Uterine smooth muscle cell (primary cell): ENCODE data around the gene NHSL1. TPM values are rescaled to one million over a fixed set of nuclear protein-coding genes. Genes with fewer than 3 reads are reported as not detected.

Experiments used
- total RNA-seq: library from RNA; depleted of rRNA; stranded (reverse); fragments of >200 nt; gene quantifications from 2 replicates; pipeline ENCODE4 v1.2.3, GENCODE V29; 2014

NHSL1 gene
- 1.8 and 3.7 TPM in 2 replicates for total RNA-seq

GRCh38 chr6:138499303-138500018 is at the start of gene NHSL1:
NHSL1 (minus strand) TSS chr6:138499494; CDS start chr6:138499290, 204 bp downstream.

GRCh38 chr6:138403801-138404665 is 95.3 kb downstream of the NHSL1 start, which contains the start of gene HEBP2:
HEBP2 (plus strand) TSS chr6:138404223; CDS start chr6:138404496, 273 bp downstream.

DNA sequence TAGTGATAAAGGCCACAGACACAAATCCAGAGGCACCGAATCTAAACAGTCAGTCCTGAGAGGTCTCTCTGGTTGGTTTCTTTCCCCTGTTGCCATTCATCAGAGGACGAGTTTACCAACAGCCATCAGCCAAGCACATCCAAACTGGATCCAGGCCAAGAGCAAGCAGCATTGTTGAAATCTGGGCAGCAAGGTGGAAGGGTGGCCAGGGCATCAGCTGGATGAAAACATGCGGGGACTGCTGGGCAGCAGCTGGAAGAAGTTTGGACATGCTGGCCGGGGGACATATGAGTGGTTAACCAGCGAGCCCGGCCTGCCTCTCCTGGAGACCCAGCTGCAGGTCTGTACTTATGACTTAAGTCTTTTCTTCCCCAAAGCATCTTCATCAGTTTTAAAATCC is 121.5 kb downstream of the NHSL1 start, which contains the start of gene SMIM28:
SMIM28 (plus strand) TSS at position 62 of the 400 bp plus-strand sequence; CDS start at position 230, 168 bp downstream.

Other genes with a start within 250 kb of the NHSL1 start
- gene SMIM28, start 121.6 kb downstream of the NHSL1 start, total RNA-seq = not detected in 2 replicates
- 31.2 and 65.4 TPM in 2 replicates for gene HEBP2, start 95.3 kb downstream of the NHSL1 start, total RNA-seq